Glomerular endothelial cell (primary cell): ENCODE results near the gene FAM163A. TPM values are rescaled to one million over a fixed set of nuclear protein-coding genes. Genes with fewer than 3 reads are reported as not detected.
"Not testable (repeated sequence)": the region's sequence is repeated elsewhere in the genome, so short reads cannot be mapped to it uniquely, and the experiment has no call there.

Experiments used
- DNase-seq: peaks from one replicate; pipeline ENCODE4 v3.0.0-alpha.2; 2011; ENCODE audit warnings: low read depth, low spot score; ENCODE audit errors: extremely low read depth
- total RNA-seq: library from RNA; depleted of rRNA; stranded (reverse); fragments of >200 nt; gene quantifications from 2 replicates; pipeline ENCODE4 v1.2.3, GENCODE V29; 2015

Gene FAM163A
- total RNA-seq, 1 donor from 2014 or later, result 1.5 TPM

DNA sequence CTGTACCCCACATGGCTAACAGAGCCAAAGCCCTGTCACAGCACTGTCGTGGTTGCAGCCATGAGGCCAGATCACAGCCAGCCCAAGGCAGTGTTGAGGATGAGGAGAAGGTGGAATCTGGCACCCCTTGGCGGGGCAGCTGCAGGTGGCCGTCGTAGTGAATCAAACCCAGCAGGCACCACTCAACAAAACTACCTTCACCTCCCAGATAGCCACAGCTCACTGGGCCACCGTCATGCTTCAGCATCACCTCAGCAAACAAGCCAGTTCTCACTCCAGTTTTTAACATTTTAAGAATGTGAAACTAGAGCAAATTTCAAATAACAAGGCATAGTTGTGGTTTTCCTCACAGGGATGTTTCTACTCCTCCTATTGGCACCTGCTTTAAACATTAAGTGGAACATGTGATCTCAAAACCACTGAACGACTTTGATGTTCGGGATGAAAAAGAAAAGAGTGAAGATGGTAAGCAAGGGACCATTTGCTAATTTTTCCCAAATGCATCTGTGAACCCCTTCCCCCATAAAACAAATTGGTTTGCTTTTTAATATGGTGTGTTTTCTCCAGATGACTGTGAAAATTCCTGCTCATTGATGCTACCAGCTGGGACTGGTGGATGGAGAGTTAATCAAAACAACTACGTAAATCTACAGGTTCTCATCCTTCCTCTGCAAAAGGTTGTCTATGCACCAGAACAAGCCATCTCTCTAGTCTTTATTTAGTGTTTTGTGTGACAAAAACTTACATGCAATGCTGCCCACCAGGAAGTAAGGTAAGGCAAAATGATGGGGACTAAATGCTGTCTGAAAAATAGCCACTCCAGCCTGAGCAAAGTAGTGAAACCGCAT lies 89.0 kb downstream of the FAM163A start:
- DNase-seq, result no peak

- not testable (repeated sequence) for DNase-seq
Measured at GRCh38 chr1:179836686-179837445, 93.8 kb downstream of the FAM163A start.

DNA sequence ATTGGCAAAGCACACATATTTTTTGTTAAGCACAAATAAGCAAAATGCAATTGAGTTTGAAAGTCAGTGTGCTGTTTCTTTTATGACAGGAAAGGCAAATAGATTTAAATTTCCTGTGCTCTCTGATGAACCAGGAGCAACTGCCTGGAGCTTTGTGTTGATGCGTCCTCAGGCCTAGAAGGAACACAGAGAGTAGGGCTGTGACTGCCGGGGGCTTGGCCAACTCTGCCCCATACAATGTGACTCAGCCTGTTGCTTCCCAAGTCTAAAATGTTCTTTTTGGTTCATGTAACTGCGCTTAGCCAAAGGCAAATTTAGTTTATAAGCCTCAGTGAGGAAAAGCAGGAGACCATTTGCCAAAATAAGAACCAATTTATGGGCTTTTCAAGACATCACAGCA lies 97.0 kb downstream of the FAM163A start:
- DNase-seq, result no peak

- DNase-seq, result no peak
Measured at GRCh38 chr1:179848233-179848632, 105.1 kb downstream of the FAM163A start.

DNA sequence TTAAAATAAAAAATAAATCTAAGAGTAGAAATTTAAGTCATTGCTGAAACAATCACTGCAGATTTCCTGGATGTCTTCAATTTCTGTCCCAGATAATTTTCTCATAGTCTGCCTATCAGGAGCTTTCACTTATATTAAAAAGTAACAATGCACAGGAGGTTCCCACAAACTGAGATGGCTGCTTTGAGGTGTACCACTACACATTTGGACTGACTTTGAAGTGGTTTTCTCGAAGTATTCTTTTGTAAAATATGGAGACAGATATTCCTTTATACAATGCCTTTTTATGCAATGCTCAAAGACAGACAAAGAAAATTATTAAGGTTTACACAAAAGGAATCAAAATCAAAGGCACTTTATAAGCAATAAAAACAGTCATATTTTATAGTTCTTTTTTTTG lies 110.0 kb downstream of the FAM163A start:
- DNase-seq, result no peak

DNA sequence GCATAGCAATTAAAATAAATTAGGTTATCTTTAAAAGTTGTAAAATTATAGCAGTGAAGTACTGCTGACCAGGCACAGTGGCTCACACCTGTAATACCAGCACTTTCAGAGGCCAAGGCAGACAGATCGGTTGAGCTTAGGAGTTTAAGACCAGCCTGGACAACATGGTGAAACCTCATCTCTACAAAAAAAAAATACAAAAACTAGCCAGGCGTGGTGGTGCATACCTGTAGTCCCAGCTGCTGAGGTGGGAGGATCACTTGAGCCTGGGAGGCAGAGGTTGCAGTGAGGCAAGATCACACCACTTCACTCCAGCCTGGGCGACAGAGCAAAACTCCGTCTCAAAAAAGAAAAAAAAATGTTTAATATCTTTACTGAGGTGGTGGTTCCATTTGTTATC lies 112.7 kb downstream of the FAM163A start:
- DNase-seq, result not testable (repeated sequence)

DNA sequence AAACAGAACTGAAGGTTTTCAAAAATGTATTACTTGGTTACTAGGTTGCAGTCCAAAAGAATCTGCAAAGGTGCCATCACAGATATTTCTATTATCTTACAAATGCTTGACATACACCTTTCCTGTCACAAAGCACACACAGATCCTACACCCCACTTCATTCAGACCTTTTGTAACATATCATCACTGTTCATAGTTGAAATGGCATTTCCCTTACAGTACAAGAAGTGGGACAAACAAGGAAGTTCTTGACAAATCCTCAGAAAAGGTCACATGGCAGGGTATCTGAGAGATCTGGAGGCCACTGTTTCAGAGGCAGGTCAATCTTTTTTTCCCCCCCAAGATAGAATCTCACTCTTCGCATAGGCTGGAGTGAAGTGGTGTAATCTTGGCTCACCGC lies 113.2 kb downstream of the FAM163A start:
- DNase-seq, result no peak

DNA sequence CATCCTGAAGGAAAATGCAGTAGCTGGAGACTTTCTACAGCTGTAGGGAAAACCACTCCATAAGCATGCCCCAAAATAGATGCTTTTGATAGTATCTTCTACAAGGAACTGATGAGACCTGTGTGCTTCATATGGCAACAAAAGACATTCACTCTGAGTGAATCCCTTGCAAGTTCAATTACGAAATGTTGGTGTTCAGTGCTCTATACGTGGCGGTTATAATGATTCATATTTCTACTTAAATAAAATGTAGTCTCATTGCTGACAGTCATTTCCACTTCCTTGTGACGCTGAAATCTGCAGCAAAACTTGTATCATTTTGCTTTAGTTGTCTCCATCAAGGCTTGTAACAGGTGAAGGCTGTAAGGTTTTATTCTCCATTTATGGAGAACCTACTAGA lies 113.9 kb downstream of the FAM163A start:
- DNase-seq, result no peak

DNA sequence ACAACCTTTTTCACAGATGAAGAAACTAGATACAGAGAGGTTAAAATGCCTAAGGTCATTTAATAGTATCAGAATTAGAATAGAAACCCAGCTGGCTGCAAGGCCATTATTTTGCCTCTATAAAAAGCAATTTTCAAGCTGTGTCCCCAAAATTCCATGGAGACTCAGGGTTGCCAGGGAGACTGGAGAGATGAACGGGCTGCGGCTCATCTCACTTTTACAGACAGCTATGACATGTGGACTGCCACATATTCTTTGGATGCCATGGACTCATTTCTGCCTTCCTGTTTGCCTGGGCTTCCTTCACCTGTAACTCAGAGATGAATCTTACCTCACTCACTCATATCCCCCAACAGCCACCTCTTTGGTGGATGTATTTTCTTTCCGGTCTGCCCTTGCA lies 117.6 kb downstream of the FAM163A start:
- no peak for DNase-seq

DNA sequence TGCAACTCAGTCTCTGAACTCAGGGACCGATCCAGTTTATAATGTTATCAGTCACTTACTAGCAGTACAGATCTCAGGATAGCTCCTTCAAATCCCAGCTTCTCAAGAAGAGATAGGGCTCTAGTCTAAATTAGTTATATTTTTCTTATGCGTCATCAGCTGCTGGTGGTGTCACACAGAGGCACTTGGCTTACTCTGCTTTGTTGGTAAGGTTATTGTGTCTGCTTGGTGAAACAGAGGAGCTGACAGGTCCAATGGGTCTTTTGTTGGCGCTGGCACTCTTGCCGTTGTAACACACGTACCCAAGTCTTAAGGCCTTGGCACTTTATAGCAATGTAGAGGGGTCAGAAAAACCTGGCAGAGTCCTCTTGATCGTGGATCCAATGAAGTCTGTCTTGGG lies 122.3 kb downstream of the FAM163A start:
- DNase-seq, result no peak

Other genes starting within 250 kb of the FAM163A start
- gene NPHS2, start 167.3 kb upstream of the FAM163A start, total RNA-seq, result not detected in 2 replicates
- not detected in 2 replicates for gene TDRD5, start 151.5 kb upstream of the FAM163A start, total RNA-seq
- gene TOR1AIP2, start 134.5 kb downstream of the FAM163A start, total RNA-seq, result 75.5 and 88.7 TPM in 2 replicates
- gene TOR1AIP1, start 139.0 kb downstream of the FAM163A start, total RNA-seq, result 29.7 and 35.7 TPM in 2 replicates
- 22.1 and 45.1 TPM in 2 replicates for gene CEP350, start 211.5 kb downstream of the FAM163A start, total RNA-seq